HT-29 (cell line): ENCODE measurements around the gene C1orf232. TPM values are rescaled to one million over a fixed set of nuclear protein-coding genes. Genes with fewer than 3 reads are reported as not detected.

ENCODE experiments used
- DNase-seq: peaks from one replicate; pipeline ENCODE4 v3.0.0-alpha.2; 2015; ENCODE audit warnings: low spot score
- total RNA-seq: library from RNA; depleted of rRNA; stranded (reverse); fragments of >200 nt; shearing (Covaris generic); gene quantifications from 2 replicates; pipeline ENCODE4 v1.2.3, GENCODE V29; 2014

C1orf232 gene
- total RNA-seq, 1 experiment from 2014 or later: not detected

- no peak for DNase-seq
Measured at GRCh38 chr1:26180010-26180506, 11.3 kb upstream of the C1orf232 start.

- peak; percentile 93 for DNase-seq
Measured at GRCh38 chr1:26177182-26177684, 8.5 kb upstream of the C1orf232 start, which contains the start of gene CNKSR1. Gene CNKSR1, plus strand, starts transcription at chr1:26177491. Its CDS starts 57 bp downstream, at chr1:26177548.

- DNase-seq: no peak
Measured at GRCh38 chr1:26175346-26175745, 6.6 kb upstream of the C1orf232 start.

GRCh38 chr1:26171084-26172072, 2.6 kb upstream of the C1orf232 start, which contains the start of gene ZNF593OS:
Gene ZNF593OS, minus strand, starts transcription at chr1:26171832. Its CDS starts 171 bp downstream, at chr1:26171661.
- DNase-seq: no peak

GRCh38 chr1:26170472-26170821, 1.7 kb upstream of the C1orf232 start:
- no peak for DNase-seq

- DNase-seq: peak; percentile 92
Measured at GRCh38 chr1:26169669-26170471, 1.1 kb upstream of the C1orf232 start, which contains the start of gene ZNF593. Gene ZNF593, plus strand, starts transcription at chr1:26169908. Its CDS starts 76 bp downstream, at chr1:26169984.

GRCh38 chr1:26169198-26169554, 413 bp upstream of the C1orf232 start:
- DNase-seq: no peak

GRCh38 chr1:26166719-26167281, 2.0 kb downstream of the C1orf232 start:
- DNase-seq: no peak

- DNase-seq: no peak
Measured at GRCh38 chr1:26164861-26165842, 3.6 kb downstream of the C1orf232 start.

GRCh38 chr1:26164036-26164860, 4.5 kb downstream of the C1orf232 start:
- no peak for DNase-seq

GRCh38 chr1:26163684-26164035, 5.1 kb downstream of the C1orf232 start:
- no peak for DNase-seq

GRCh38 chr1:26162220-26162709, 6.5 kb downstream of the C1orf232 start:
- no peak for DNase-seq

GRCh38 chr1:26161415-26162219, 7.1 kb downstream of the C1orf232 start:
- DNase-seq: peak; percentile 33

- DNase-seq: no peak
Measured at GRCh38 chr1:26160527-26161414, 8.0 kb downstream of the C1orf232 start.

GRCh38 chr1:26159743-26160039, 9.1 kb downstream of the C1orf232 start:
- DNase-seq: no peak

- DNase-seq: no peak
Measured at GRCh38 chr1:26158908-26159742, 9.6 kb downstream of the C1orf232 start, which contains the start of gene FAM110D. Gene FAM110D, plus strand, starts transcription at chr1:26159079. Its CDS starts 2,213 bp downstream, at chr1:26161292.
